Measurements from ENCODE around the gene JARID2. TPM values are rescaled to one million over a fixed set of nuclear protein-coding genes. Genes with fewer than 3 reads are reported as not detected.
A peak's percentile ranks its signal among the peaks of the same experiment; 100 is the strongest.

Gene JARID2
- total and polyA plus RNA-seq, 9 of the 15 experiments (the other 6 are each of a cell fraction or from before 2014, with no cell fraction given): 5.0 to 29.0 (median 15.6) TPM

DNA sequence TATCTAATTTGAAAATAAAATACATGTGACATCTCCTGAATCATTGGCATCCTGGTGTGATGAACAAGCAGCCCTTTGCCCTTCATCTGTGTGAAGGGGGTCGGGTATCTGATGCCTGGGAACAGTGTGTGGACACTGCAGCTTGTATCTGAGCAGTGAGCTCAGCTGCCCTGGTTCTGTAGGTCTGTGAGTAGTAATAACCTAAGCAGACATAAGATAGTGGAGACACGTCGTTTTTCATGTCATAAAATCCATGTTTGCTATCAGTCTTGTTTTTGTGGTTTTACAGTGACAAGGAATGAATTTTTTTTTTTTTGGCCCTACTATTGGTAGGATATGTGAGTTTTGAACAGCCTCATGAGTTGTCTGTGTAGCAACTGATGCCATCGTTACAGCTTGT is 133.0 kb downstream of the JARID2 start (continued):
- TF ChIP-seq TRIM28 (IDR thresholded peaks at IDR 0.05): no peak
- TF ChIP-seq, protein P1, sequence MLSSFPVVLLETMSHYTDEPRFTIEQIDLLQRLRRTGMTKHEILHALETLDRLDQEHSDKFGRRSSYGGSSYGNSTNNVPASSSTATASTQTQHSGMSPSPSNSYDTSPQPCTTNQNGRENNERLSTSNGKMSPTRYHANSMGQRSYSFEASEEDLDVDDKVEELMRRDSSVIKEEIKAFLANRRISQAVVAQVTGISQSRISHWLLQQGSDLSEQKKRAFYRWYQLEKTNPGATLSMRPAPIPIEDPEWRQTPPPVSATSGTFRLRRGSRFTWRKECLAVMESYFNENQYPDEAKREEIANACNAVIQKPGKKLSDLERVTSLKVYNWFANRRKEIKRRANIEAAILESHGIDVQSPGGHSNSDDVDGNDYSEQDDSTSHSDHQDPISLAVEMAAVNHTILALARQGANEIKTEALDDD (IDR thresholded peaks at IDR 0.05): peak; percentile 72
- no peak for TF ChIP-seq HNRNPH1 (optimal IDR thresholded peaks at IDR 0.05; ENCODE audit: low read depth, low read length)
- no peak for TF ChIP-seq ZNF436 (CRISPR knock-in tag; IDR thresholded peaks at IDR 0.05)
- TF ChIP-seq ZBED1 (IDR thresholded peaks at IDR 0.05): no peak
- TF ChIP-seq, protein P2, sequence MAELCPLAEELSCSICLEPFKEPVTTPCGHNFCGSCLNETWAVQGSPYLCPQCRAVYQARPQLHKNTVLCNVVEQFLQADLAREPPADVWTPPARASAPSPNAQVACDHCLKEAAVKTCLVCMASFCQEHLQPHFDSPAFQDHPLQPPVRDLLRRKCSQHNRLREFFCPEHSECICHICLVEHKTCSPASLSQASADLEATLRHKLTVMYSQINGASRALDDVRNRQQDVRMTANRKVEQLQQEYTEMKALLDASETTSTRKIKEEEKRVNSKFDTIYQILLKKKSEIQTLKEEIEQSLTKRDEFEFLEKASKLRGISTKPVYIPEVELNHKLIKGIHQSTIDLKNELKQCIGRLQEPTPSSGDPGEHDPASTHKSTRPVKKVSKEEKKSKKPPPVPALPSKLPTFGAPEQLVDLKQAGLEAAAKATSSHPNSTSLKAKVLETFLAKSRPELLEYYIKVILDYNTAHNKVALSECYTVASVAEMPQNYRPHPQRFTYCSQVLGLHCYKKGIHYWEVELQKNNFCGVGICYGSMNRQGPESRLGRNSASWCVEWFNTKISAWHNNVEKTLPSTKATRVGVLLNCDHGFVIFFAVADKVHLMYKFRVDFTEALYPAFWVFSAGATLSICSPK (IDR thresholded peaks at IDR 0.05; ENCODE audit: borderline replicate concordance): no peak
- TF ChIP-seq TCF3 (CRISPR knock-in tag; IDR thresholded peaks at IDR 0.05): peak; percentile 45; the same call in 1 of the 2 replicates
- no peak for TF ChIP-seq CEBPG (CRISPR knock-in tag; IDR thresholded peaks at IDR 0.05)
- TF ChIP-seq CEBPG (tag; conservative IDR thresholded peaks at IDR 0.05 in 1 of 2, IDR thresholded peaks at IDR 0.05 in 1 of 2): no peak
- no peak for TF ChIP-seq HDAC6 (IDR thresholded peaks at IDR 0.05; ENCODE audit: low read depth, low read length)
- no peak for TF ChIP-seq ZNF23 (CRISPR knock-in tag; IDR thresholded peaks at IDR 0.05)
- TF ChIP-seq, protein P3, sequence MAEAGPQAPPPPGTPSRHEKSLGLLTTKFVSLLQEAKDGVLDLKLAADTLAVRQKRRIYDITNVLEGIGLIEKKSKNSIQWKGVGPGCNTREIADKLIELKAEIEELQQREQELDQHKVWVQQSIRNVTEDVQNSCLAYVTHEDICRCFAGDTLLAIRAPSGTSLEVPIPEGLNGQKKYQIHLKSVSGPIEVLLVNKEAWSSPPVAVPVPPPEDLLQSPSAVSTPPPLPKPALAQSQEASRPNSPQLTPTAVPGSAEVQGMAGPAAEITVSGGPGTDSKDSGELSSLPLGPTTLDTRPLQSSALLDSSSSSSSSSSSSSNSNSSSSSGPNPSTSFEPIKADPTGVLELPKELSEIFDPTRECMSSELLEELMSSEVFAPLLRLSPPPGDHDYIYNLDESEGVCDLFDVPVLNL (CRISPR knock-in tag; IDR thresholded peaks at IDR 0.05; ENCODE audit: low read depth): no peak
- 0 out of 2 replicates have a peak, but pooled peaks have one; percentile 19 for TF ChIP-seq SOX6 (IDR thresholded peaks at IDR 0.05)
- TF ChIP-seq SMARCA4 (IDR thresholded peaks at IDR 0.05): peak; percentile 58
- peak; percentile 59 for TF ChIP-seq NFE2 (IDR thresholded peaks at IDR 0.05; ENCODE audit: low read depth)
- 0 out of 2 replicates have a peak, but pooled peaks have one; percentile 18 for TF ChIP-seq SMAD4 (CRISPR knock-in tag; conservative IDR thresholded peaks at IDR 0.05)
- TF ChIP-seq HIVEP1 (CRISPR knock-in tag; IDR thresholded peaks at IDR 0.05): no peak
- TF ChIP-seq, protein P4, sequence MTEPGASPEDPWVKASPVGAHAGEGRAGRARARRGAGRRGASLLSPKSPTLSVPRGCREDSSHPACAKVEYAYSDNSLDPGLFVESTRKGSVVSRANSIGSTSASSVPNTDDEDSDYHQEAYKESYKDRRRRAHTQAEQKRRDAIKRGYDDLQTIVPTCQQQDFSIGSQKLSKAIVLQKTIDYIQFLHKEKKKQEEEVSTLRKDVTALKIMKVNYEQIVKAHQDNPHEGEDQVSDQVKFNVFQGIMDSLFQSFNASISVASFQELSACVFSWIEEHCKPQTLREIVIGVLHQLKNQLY (CRISPR knock-in tag; conservative IDR thresholded peaks at IDR 0.05): no peak
- TF ChIP-seq, protein P5, sequence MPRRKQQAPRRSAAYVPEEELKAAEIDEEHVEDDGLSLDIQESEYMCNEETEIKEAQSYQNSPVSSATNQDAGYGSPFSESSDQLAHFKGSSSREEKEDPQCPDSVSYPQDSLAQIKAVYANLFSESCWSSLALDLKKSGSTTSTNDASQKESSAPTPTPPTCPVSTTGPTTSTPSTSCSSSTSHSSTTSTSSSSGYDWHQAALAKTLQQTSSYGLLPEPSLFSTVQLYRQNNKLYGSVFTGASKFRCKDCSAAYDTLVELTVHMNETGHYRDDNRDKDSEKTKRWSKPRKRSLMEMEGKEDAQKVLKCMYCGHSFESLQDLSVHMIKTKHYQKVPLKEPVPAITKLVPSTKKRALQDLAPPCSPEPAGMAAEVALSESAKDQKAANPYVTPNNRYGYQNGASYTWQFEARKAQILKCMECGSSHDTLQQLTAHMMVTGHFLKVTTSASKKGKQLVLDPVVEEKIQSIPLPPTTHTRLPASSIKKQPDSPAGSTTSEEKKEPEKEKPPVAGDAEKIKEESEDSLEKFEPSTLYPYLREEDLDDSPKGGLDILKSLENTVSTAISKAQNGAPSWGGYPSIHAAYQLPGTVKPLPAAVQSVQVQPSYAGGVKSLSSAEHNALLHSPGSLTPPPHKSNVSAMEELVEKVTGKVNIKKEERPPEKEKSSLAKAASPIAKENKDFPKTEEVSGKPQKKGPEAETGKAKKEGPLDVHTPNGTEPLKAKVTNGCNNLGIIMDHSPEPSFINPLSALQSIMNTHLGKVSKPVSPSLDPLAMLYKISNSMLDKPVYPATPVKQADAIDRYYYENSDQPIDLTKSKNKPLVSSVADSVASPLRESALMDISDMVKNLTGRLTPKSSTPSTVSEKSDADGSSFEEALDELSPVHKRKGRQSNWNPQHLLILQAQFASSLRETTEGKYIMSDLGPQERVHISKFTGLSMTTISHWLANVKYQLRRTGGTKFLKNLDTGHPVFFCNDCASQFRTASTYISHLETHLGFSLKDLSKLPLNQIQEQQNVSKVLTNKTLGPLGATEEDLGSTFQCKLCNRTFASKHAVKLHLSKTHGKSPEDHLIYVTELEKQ (CRISPR knock-in tag; IDR thresholded peaks at IDR 0.05): peak; percentile 26; the same call in 1 of the 2 replicates
- TF ChIP-seq BCOR (IDR thresholded peaks at IDR 0.05): no peak
- TF ChIP-seq, protein P6, sequence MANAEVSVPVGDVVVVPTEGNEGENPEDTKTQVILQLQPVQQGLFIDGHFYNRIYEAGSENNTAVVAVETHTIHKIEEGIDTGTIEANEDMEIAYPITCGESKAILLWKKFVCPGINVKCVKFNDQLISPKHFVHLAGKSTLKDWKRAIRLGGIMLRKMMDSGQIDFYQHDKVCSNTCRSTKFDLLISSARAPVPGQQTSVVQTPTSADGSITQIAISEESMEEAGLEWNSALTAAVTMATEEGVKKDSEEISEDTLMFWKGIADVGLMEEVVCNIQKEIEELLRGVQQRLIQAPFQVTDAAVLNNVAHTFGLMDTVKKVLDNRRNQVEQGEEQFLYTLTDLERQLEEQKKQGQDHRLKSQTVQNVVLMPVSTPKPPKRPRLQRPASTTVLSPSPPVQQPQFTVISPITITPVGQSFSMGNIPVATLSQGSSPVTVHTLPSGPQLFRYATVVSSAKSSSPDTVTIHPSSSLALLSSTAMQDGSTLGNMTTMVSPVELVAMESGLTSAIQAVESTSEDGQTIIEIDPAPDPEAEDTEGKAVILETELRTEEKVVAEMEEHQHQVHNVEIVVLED (CRISPR knock-in tag; IDR thresholded peaks at IDR 0.05): no peak

All from K562 (cell line).